Measurements from ENCODE around the gene UBE2L6.

The UBE2L6 gene

DNA sequence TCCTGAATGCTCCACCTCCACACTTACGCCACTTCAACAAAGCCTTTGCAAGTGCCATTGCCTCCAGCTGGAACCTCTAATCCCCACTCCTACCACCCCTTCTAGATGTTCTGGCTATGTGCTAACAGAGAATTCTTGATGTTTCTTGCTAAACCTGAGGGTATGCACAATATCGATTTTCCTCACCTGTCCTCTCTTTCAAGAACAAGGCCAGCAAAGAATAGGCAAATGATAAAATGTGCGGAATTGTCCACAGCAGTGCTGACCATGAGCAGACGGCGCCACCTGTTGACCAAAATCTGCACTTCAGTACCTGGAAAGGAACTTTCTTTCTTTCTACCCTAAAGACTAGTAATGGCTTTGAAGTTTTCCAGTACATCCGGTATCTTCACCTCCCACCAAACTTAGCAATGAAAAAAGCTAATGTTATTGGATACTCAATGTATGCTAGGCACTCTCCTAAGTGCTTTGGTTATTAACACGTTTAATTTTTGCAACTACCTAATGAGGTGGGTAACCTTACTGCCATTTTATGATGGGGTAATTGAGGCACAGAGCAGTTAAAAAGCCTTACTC, 40.3 kb downstream of the UBE2L6 start:
- DNase-seq: peak; percentile 17 to 54

DNA sequence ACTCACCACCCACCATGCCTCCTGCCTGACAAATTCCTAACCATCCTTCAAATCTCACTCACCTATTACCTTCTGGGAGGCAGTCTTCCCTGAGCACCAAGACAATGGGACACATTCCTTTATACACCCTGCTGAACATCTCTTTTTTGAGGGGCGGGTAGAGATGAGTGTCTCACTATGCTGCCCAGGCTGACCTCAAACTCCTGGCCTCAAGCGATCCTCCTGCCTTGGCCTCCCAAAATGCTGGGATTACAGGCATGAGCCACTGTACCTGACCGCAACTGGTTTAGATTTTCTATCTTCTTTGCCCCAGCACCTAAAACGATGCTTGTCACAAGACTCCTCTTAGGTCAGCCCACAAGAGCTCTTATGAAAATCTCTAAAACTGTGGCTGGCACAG, 44.1 kb downstream of the UBE2L6 start:
- DNase-seq: no peak

DNA sequence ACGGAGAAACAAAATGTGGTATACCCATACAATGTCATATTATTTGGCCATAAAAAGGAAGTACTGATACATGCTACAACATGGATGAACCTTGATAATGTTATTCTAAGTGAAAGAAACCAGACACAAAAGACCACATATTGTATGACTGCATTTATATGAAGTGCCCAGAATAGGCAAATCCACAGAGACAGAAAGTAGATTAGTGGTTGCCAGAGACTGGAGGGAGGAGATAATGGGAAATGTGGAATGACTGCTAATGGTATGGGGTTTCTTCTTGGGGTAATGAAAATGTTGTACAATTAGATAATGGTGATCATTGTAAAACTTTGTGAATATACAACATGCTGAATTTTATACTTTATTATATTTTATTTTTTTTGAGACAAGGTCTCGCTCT, 46.4 kb downstream of the UBE2L6 start:
- no peak for DNase-seq

DNA sequence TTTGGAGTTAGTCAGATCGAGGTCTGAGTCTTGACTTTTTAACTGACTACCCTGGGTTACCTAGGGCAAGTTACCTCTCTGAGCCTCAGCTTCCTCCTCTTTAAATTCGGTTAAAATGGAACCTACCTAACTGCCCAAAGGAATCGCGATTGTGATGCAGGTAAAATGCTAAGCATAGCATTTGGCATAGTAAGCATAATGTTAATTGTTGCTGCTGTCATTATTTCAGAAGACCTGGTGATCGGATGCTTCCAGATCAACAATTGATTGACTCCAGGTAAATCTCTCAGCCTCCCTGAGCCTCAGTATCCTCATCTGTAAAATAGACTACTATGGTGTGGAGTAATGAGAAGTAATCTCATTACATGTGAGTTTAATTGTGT, 51.4 kb downstream of the UBE2L6 start:
- no peak for DNase-seq

DNA sequence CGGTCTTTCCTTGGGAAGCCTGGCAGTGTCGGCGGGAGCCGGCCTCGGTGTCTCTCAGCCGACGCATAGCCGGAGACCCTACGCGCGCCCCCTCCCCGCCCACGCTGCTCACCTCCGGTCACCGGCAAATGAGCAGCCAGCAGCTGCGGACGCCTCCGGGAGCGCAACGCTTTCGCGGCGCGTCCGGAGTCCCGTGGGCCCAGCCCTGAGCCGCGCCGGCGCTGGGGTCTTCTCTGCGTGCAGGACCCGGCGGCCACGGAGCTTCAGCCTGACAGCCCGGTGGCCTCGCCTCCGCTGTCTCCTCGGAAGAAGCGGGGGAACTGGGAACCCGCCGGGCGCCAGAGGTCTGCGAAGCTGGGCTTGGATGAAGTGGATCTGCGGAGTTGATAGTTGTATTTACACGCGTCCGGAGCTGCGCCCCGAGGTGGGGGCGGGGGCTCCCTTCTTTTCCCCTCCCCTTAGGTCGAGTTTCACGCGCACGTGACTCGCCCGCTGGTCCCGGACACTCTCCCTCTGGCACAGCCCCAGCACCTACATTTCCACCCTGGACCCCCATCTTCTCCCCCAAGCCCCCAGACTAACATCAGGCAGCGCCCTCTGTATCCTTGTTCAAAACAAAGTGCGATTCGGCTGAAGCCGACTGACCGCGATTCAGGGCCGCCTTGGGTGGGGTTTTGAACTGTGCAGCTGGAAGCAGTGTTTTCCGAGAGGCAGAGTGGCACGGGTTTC, 52.0 kb downstream of the UBE2L6 start, which contains the start of gene SLC43A1:
SLC43A1 (minus strand) TSS at position 371 of the 729 bp plus-strand sequence. CDS start 1,591 bp downstream, outside the sequence.
- peak in 1 of 2 donors; percentile 17 for DNase-seq

DNA sequence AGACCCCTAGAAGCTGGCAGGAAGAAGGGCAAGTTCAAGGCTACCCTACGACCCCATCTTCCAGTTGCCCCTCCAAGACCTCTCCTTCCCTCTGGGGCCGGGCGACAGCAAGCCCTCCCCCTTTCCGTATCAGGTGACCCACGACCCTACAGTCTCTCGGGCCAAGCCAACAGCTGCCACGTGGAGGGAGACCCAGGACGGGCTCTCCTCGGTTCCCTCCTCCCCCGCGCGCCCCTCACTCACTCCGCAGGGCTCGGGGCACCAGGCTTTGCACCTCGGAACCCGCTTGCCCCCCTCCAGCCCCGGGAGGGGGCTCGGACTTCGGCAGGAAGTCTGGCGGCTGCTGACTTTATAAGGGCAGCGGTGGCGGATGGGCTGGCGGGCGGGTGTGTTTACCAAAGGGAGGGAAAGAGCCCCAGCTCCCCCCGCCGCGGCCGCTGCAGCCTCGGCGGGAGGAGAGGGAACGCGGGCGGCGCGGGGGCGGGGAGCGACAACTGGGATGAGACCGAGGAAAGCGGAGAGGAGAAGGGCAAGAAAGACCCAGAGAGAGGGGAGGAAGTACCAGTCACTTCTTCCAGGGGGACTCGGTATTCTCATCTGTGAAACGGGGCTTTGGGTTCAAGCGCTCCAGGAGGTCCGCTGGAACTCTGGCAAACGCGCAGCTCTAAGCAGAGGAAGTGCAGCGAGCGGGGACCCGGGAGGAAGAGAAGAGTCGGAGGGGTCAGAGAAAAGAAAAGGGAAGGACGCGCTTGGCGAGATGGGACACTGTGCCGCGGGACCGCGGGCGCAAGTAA, 52.7 kb downstream of the UBE2L6 start:
- peak in 1 of 2 donors; percentile 26 for DNase-seq

DNA sequence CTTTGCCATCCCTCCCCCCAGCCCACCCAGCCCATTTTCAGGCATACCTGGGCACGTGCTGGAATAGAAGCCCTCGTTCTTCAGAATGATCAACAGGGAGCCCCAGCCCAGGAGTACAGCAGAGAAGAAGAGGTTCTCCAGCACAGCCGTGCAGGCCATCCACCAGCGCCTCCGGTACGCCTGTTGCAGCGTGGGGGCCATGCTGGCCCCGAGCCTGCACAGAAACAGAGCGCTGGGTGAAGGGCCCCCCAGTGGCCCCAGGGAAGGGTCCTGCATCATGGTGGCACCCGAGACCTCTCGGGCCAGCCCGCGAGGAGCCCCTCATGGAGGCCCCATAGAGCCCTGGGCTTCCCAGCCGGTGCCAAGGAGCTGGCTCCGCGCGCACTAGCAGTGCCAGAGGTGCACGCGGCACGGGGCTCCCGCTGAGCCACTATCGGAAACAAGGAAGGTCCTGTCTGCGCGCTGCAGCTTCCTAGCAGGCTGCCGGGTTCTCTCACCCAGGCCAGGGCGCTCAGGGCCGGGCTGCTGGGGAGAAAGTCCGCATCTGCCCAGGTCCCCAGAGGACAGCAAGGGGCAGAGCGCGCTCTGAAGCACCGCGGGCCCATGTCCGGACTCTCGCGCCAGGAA, 53.4 kb downstream of the UBE2L6 start:
- peak in 1 of 2 donors; percentile 27 for DNase-seq

DNA sequence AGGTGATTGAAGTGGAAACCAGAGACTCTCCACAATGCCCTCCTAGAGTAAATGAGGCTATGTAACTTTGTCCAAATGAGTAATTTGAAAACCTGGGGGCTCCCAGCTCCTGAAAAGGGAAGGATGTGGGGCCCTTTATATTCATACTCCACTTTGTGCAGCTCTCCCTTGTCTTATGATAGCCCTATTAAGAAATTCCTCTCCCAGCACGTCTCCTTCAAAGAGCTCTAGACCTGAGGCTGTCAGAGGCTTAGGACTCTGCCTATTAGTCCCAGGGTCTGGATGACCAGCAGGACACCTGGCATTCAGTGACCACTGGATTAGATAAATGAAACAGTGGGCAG, 54.0 kb downstream of the UBE2L6 start:
- DNase-seq: no peak

DNA sequence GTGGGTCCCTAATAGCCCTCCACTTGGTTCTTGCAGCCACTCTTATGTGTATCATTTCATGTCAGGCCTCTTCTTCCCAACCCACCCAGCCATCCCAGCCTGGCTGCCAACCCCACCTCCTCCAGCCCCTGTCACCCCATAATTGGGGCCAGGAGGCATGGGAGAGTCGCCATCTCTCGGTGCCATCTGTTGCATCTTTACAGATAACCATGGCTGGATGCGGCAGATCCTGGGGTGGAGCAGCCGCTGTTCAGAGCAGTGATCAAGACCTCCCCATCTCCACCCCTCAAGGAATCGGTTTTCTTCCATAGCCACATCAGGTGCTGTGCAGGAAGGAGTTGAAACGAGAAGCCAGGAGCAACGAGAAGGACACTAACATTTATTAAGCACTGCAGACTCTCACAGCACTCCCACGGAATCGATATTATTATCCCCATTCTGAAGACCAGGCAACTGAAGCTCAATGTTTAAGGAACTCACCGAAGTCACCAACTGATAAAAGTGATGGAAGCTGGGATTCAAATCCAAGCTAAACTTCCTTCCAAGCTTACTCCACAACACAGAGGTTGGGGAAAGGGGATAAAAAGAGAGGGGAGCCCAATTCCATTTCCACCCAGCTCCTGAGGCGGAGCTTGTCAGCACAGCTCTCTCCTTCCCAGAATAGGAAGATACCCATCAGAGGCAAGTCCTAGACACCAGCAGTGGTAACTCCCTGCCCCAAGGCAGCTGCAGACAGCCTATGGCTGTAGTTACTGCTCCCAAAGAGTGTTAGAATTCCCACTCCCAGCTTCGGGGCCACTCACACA, 54.6 kb downstream of the UBE2L6 start:
- no peak for DNase-seq

DNA sequence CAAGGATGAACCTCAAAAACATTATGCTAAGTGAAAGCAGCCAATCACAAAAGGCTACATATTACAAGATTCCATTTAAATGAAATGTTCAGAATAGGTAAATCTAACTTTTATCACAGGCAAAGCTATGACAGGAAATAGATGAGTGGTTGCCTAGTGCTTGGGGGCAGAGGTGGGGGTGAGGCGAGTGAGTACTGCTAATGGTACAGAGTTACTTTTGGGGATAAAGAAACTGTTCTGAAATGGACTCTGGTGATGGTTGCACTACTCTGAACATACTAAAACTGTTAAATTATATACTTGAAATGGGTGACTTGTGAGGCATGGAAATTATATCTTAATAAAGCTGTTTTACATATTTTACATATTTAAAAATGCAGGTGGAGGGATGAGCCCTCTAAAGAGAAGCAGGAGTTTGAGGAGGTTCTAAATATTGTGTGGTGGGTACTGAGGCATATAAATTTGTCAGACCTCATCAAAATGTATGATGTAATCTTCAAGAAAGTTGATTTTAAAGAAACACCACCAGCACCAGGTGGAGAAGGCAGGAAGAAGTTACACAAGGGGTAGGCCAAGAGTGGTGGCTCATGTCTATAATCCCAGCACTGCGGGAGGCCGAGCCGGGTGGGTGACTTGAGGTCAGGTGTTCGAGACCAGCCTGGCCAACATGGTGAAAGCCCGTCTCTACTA, 55.6 kb downstream of the UBE2L6 start:
- DNase-seq: no peak

DNA sequence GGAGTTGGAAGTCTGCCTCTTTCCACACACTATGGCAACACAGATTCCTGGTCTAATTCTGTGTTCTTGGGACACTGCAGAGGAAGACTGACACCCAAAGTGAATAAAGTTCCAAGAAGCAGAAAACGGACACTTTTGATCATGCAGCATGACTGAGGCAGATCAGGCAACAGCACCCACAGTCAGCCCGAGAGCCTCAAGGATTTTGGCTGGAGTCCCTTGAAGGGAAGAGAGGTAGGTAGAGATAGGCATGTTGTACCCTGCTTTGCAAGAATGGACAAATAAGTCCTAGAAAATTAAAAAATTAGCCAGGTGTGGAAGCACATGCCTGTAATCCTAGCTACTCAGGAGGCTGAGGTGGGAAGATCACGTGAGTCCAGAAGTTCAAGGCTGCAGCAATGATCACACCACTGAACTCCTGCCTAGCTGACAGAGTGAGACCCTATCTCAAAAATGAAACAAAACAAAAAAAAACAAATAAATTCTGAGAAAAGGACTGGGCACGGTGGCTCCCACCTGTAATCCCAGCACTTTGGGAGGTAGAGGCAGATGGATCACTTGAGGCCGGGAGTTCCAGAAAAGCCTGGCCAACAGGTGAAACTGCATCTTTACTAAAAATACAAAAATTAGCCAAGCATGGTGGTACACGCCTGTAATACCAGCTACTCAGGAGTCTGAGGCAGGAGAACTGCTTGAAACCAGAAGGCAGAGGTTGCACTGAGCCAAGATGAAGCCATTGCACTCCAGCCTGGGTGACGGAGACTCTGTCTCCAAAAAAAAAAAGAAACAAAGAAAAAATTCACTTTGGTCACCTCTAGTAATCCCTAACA, 58.9 kb downstream of the UBE2L6 start:
- DNase-seq: no peak

DNA sequence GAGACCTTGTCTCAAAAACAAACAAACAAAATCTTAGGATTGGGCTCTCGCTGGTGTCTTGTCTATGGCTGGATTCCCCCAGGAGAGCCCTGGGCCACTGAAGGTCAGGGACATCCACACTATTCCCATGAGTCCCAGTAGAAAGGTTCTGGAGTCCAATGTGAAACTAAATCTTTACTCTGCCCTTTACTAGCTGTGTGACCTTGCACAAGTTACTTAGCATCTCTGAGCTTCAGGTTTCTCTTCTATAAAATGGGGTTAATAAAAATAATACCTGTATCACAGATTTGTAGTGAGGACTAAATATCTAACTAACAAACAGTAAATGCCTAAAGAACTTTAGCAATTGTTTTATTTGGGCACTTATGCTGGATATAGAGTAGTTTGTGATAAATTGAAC, 61.0 kb downstream of the UBE2L6 start:
- DNase-seq: no peak

DNA sequence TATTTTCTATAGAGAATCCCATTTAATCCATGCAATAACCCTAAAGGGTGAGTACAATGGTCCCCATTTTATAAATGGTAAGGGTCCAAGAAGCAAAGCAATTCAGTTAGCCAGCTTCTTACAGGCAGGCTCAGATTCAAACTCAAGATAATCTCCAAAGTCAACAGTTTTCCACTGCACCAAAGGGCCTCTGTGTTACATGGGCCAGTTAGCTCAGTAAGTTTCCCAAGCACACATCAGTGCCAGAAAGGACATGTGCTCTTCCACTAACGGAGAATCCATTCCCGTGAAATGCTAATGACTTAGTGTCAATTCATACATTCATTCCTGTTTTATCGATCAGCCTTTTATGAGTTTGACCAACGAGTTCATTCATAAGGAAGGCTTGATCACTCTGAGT, 63.0 kb downstream of the UBE2L6 start:
- no peak for DNase-seq

DNA sequence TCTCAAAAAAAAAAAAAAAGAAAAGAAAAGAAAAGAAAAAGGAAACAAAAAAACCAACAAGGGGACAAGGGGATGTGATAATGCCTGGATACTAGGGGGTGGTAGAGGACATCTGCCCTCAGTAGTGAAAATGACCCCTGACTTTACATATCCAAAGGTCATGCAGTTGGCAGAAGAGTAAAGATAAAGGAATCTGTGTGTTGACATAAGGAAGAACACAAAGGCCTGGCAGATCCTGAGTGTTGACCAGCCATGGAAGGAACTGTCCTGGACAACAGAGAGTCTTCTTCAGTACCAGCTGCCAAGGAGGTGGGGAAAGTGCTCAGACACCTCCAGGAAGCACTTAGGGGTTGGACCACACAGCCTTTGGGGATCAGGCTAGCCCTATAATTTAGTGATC, 64.6 kb downstream of the UBE2L6 start:
- no peak for DNase-seq

DNA sequence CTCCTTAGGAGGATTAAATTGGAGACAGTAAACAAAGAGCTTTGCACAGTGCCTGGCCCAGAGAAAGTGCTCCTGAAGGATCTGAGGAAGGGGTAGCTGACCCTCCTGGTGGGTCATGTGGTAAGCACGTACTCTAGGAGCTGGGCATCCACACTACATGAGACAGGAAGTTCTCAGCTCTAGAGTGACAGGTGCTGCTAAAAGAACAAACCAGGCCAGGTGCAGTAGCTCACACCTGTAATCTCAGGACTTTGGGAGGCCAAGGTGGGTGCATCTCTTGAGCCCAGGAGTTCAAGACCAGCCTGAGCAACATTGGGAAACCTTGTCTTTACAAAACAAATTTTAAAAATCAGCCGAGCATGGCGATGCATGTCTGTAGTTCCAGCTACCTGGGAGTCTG, 65.1 kb downstream of the UBE2L6 start:
- no peak for DNase-seq

DNA sequence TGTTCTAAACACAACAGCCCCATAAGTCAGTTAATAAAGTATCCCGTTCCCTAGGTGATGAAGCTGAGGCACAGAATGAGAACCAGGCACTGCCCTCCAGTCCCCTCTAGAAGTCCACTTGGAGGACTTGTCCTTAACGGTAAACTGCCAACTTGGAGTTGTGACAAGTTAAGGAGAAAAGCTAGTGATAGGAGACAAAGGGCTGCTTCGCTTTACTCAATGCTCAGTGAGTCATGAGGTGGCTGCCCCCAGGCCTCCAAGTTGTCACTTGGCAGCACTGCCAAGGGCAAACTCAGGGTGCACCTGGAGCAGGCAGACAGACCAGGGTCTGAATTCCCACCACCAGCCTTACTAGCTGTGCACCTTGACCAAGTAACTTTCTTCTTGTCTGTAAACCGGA, 65.5 kb downstream of the UBE2L6 start:
- DNase-seq: no peak
